SK-N-SH (cell line): ENCODE measurements around the gene CCDC183.

Experiments
- CTCF ChIP-seq: fragments of 200-600 bp; sonication (generic); IDR thresholded peaks from 2 replicates; pipeline ENCODE4 v1.6.1; 2017; ENCODE audit warnings: antibody characterized with exemption, mild to moderate bottlenecking, moderate library complexity
- GATA2 ChIP-seq: sonication (generic); formaldehyde crosslinking; IDR thresholded peaks from 2 replicates; pipeline ENCODE4 v1.5.0; 2020; ENCODE audit warnings: mild to moderate bottlenecking, missing genetic modification reagents
- JUND ChIP-seq: IDR thresholded peaks from 2 replicates; pipeline ENCODE4 v1.4.0; 2012
- MEF2A ChIP-seq: IDR thresholded peaks from 2 replicates; pipeline ENCODE4 v1.4.0; 2012; ENCODE audit warnings: low read depth, borderline replicate concordance
- MXI1 ChIP-seq: IDR thresholded peaks from 2 replicates; pipeline ENCODE4 v1.6.1; 2012; ENCODE audit warnings: mild to moderate bottlenecking, low read depth, low read length, improper control_type of control experiment
- RAD21 ChIP-seq: IDR thresholded peaks from 2 replicates; pipeline ENCODE4 v1.6.1; 2012; ENCODE audit warnings: mild to moderate bottlenecking, low read length

DNA sequence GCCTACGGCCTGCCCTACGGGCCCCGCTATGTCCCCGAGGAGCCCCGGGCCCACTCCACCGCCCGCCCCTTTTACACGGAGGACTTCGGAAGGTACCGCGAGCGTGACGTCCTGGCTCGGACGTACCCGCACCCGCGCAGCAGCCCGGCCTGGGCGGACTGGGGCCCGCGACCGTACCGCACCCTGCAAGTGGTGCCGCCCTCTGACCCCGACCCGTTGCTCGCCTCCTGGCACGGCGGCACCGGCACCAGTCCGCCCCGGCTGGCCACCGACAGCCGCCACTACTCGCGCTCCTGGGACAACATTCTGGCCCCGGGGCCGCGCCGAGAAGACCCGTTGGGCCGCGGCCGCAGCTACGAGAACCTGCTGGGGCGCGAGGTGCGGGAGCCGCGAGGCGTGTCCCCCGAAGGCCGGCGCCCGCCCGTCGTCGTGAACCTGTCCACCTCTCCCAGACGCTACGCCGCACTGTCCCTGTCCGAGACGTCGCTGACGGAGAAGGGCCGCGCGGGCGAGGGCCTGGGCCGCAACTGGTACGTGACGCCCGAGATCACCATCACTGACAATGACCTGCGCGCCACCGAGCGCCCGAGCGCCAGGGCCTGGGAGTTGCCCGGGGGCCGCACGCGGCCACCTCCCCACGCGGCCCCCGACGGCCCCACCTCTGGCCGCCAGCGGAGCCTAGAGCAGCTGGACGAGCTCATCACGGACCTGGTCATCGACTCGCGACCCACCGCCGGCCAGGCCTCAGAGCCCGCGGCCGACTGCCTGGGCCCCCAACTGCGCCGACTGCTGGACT is 49.5 kb downstream of the CCDC183 start:
- TF ChIP-seq MEF2A (no peak), JUND (no peak), MXI1 (no peak), GATA2 (CRISPR knock-in tag) (no peak), CTCF (no peak), RAD21 (no peak)
